Measurements from ENCODE around the gene CPSF4L.

The CPSF4L gene

DNA sequence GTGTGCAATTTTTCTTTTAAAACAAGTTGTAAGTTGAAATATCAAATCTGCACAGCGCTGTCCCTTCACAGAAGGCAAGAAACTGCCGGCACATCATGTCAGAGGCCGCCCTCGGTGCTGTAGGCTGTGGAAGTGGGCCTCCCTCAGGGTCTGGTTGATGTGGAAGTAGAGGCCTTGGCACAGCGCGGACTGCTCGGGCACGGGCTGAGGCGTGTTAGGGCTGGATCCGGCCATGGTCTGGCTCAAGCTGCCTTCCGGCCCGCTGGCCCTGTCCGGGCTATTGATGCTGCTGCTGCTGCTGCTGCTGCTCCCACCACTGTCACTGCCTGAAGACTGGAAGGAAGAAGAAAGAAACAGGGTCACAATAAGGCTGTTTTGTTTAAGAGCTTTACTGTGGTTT, 52.2 kb downstream of the CPSF4L start:
- TF ChIP-seq, protein P1, sequence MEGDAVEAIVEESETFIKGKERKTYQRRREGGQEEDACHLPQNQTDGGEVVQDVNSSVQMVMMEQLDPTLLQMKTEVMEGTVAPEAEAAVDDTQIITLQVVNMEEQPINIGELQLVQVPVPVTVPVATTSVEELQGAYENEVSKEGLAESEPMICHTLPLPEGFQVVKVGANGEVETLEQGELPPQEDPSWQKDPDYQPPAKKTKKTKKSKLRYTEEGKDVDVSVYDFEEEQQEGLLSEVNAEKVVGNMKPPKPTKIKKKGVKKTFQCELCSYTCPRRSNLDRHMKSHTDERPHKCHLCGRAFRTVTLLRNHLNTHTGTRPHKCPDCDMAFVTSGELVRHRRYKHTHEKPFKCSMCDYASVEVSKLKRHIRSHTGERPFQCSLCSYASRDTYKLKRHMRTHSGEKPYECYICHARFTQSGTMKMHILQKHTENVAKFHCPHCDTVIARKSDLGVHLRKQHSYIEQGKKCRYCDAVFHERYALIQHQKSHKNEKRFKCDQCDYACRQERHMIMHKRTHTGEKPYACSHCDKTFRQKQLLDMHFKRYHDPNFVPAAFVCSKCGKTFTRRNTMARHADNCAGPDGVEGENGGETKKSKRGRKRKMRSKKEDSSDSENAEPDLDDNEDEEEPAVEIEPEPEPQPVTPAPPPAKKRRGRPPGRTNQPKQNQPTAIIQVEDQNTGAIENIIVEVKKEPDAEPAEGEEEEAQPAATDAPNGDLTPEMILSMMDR (IDR thresholded peaks at IDR 0.05; ENCODE audit: borderline replicate concordance, insufficient read depth, low read depth, low read length) = no peak
- H3K4me3 ChIP-seq (ENCODE audit: low read depth, low read length) = no peak overlapping the region

DNA sequence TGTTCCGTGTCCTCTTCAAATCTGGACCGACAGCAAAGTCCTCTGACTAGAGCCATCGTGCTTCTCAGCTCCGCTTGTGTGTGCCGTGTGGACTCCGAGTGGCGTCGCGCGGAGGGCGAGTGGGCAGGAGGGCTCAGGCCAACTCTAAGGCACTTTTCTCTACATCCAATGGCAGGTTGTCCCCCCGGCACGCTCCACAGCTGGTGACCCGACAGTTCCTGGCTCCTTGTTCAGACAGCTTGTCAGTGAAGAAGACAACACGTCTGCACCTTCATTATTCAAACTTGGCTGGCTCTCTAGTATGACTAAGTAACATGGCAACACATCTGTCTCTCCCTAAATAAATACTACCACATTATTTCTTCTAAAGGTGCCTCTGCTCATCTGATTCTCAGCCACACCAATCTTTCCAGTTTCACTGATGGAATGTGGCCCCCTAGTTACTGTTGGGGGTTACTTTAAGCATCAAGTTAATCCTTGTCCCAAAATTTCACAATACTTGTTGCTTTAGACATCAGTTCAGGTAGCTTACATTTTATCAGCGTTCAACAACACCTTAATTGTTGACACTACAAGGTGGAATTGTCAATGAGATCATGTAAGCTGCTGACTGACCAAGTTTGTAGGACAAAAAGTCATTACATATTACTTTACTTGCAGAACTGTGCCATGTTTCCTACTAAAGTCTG, 53.4 kb downstream of the CPSF4L start:
- TF ChIP-seq, protein P1 (IDR thresholded peaks at IDR 0.05; ENCODE audit: borderline replicate concordance, insufficient read depth, low read depth, low read length) = no peak
- H3K4me3 ChIP-seq (ENCODE audit: low read depth, low read length) = no peak overlapping the region

GRCh38 chr17:73205459-73205961, 56.2 kb downstream of the CPSF4L start:
- no peak overlapping the region for H3K4me3 ChIP-seq (ENCODE audit: low read depth, low read length)
- TF ChIP-seq, protein P1 (IDR thresholded peaks at IDR 0.05; ENCODE audit: borderline replicate concordance, insufficient read depth, low read depth, low read length) = no peak

DNA sequence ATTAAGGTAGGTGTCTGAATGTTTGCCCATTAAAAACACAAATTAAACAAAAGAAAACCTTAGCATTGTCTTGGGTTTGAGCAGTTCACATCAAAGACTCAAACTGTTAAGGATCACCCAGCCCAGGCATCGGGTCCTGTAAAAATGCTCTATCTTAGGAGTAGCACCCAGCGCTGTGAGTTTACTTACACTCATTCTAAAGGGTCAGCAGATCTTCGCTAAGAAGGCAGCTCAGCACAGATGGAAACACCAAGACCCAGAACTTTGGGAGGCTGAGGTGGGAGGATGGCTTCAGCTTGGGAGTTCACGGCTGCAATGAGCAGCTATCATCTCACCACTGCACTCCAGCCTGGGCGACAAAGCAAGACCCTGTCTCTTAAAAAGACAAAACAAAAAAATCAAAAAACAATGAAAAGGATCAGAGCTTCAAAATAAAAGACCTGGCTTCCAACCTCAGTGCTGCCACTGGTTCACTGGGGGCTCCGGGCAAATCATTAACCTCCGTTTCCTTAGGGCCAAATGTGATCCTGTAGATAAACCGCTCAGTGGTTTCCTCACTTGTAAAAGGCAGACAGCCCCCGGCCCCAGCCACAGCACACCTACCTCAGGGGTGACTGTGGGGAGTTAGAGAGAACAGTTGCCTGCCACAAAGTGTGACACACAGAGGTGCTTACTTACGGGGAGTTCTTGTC, 57.7 kb downstream of the CPSF4L start:
- no peak overlapping the region for H3K4me3 ChIP-seq (ENCODE audit: low read depth, low read length)
- TF ChIP-seq, protein P1 (IDR thresholded peaks at IDR 0.05; ENCODE audit: borderline replicate concordance, insufficient read depth, low read depth, low read length) = no peak

- TF ChIP-seq, protein P1 (IDR thresholded peaks at IDR 0.05; ENCODE audit: borderline replicate concordance, insufficient read depth, low read depth, low read length) = no peak
- H3K4me3 ChIP-seq (ENCODE audit: low read depth, low read length) = no peak overlapping the region
Measured at GRCh38 chr17:73203135-73203787, 58.4 kb downstream of the CPSF4L start.

DNA sequence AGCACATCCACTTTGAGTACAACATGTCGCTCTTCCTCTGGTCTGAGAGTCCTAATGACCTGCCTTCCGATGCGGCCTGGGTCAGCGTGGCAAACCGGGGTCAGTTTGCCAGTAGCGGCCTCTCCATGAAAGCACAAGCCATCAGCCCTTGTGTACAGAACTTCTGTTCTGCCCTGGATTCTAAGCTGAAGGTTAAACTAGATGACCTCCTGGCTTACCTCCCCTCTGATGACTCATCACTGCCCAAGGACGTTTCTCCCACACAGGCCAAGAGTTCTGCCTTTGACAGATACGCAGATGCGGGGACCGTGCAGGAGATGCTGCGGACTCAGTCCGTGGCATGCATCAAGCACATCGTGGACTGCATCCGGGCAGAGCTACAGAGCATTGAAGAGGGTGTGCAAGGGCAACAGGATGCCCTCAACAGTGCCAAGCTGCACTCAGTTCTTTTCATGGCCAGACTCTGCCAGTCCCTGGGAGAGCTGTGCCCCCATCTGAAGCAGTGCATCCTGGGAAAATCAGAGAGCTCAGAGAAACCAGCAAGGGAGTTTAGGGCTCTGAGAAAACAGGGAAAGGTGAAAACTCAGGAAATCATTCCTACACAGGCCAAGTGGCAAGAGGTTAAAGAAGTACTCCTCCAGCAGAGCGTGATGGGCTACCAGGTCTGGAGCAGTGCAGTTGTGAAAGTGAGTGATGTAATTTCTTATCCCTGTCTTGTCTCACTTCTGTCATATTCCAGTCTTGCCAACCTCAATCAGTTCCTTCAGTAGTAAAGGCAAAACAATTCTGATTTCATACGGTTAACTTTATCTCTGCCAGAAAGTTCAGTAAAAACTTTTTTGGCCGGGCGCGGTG, 60.2 kb downstream of the CPSF4L start:
- no peak overlapping the region for H3K4me3 ChIP-seq (ENCODE audit: low read depth, low read length)
- TF ChIP-seq, protein P1 (IDR thresholded peaks at IDR 0.05; ENCODE audit: borderline replicate concordance, insufficient read depth, low read depth, low read length) = no peak

Measured in GM12875 (cell line).